ENCODE measurements around the gene MPG.

MPG gene

GRCh38 chr16:50769-51591 is 27.0 kb upstream of the MPG start:
- DNase-seq (ENCODE audit: low spot score), result no peak

- DNase-seq (ENCODE audit: low spot score), result peak; percentile 98
Measured at GRCh38 chr16:53346-54236, 24.4 kb upstream of the MPG start, which contains the start of the genes POLR3K and SNRNP25. Gene POLR3K (minus strand): TSS chr16:53608. CDS start chr16:53586, 22 bp downstream. Gene SNRNP25 (plus strand): TSS chr16:53828. CDS start chr16:54017, 189 bp downstream.

- no peak for DNase-seq (ENCODE audit: low spot score)
Measured at GRCh38 chr16:54237-54581, 23.8 kb upstream of the MPG start.

GRCh38 chr16:55571-56136 is 22.4 kb upstream of the MPG start:
- DNase-seq (ENCODE audit: low spot score), result no peak

GRCh38 chr16:56231-56927 is 21.6 kb upstream of the MPG start:
- no peak for DNase-seq (ENCODE audit: low spot score)

- no peak for DNase-seq (ENCODE audit: low spot score)
Measured at GRCh38 chr16:57711-58110, 20.3 kb upstream of the MPG start.

- DNase-seq (ENCODE audit: low spot score), result no peak
Measured at GRCh38 chr16:58491-59439, 19.3 kb upstream of the MPG start.

- DNase-seq (ENCODE audit: low spot score), result no peak
Measured at GRCh38 chr16:59440-60059, 18.5 kb upstream of the MPG start.

GRCh38 chr16:60166-60565 is 17.9 kb upstream of the MPG start:
- no peak for DNase-seq (ENCODE audit: low spot score)

- no peak for DNase-seq (ENCODE audit: low spot score)
Measured at GRCh38 chr16:60929-61878, 16.8 kb upstream of the MPG start.

- DNase-seq (ENCODE audit: low spot score), result no peak
Measured at GRCh38 chr16:61879-62281, 16.1 kb upstream of the MPG start.

GRCh38 chr16:62283-62967 is 15.6 kb upstream of the MPG start:
- DNase-seq (ENCODE audit: low spot score), result no peak

GRCh38 chr16:62968-63391 is 15.0 kb upstream of the MPG start:
- no peak for DNase-seq (ENCODE audit: low spot score)

GRCh38 chr16:63466-63865 is 14.6 kb upstream of the MPG start:
- DNase-seq (ENCODE audit: low spot score), result no peak

- no peak for DNase-seq (ENCODE audit: low spot score)
Measured at GRCh38 chr16:63998-64913, 13.8 kb upstream of the MPG start.

- DNase-seq (ENCODE audit: low spot score), result no peak
Measured at GRCh38 chr16:64914-65255, 13.1 kb upstream of the MPG start.

GRCh38 chr16:65745-66144 is 12.3 kb upstream of the MPG start:
- peak; percentile 80 for DNase-seq (ENCODE audit: low spot score)

All from kidney tubule cell (primary cell).